ENCODE data around the gene SYNDIG1L. TPM values are rescaled to one million over a fixed set of nuclear protein-coding genes. Genes with fewer than 3 reads are reported as not detected.

SYNDIG1L gene
- total RNA-seq, 1 experiment from 2014 or later = 0.33 TPM

GRCh38 chr14:74407021-74407800 is 18.8 kb downstream of the SYNDIG1L start:
- Histone ChIP-seq H2AFZ (ENCODE audit: low read length) (no peak overlapping the region), H3K56ac (ENCODE audit: insufficient read length, low read depth, low read length) (no peak overlapping the region), H3K9me3 (ENCODE audit: control insufficient read depth, low read depth, low read length) (no peaks in the 10 kb centered on the region), H3K23me2 (ENCODE audit: insufficient read length, low read depth, low read length, poor library complexity, severe bottlenecking) (no peaks in the 10 kb centered on the region), H2BK120ac (ENCODE audit: low read depth, low read length, poor library complexity, severe bottlenecking) (no peak overlapping the region), H3K4me2 (ENCODE audit: insufficient read depth, insufficient read length, low read length) (no peak overlapping the region), H3K18ac (ENCODE audit: insufficient read length, low read depth, low read length) (no peak overlapping the region), H4K5ac (ENCODE audit: insufficient read length, low read depth, low read length) (no peak overlapping the region), H3K27ac (ENCODE audit: insufficient read length, low read depth, low read length) (no peak overlapping the region), H2BK12ac (ENCODE audit: insufficient read length, low read depth, low read length) (no peak overlapping the region), H3K4ac (ENCODE audit: low read depth, low read length) (no peak overlapping the region), H2BK5ac (ENCODE audit: insufficient read length, low read length) (no peak overlapping the region), H4K20me1 (ENCODE audit: control insufficient read depth, insufficient read depth, insufficient read length) (no peaks in the 10 kb centered on the region), H3K79me2 (ENCODE audit: insufficient read depth, low read length) (no peaks in the 10 kb centered on the region), H3K4me1 (ENCODE audit: insufficient read depth, low read length) (no peaks in the 10 kb centered on the region), H4K91ac (ENCODE audit: insufficient read length, low read depth, low read length) (no peak overlapping the region), H3K14ac (ENCODE audit: insufficient read depth, low read length) (no peak overlapping the region; the same call in 1 of the 2 replicates), H3K79me1 (ENCODE audit: insufficient read depth, low read depth, low read length, poor library complexity, severe bottlenecking) (no peaks in the 10 kb centered on the region), H2BK15ac (ENCODE audit: low read depth, low read length) (no peak overlapping the region), H2AK5ac (ENCODE audit: insufficient read length, low read length) (no peak overlapping the region), H3K23ac (ENCODE audit: insufficient read length, low read depth, low read length) (no peak overlapping the region), H3K9ac (ENCODE audit: extremely low read depth, insufficient read length, low read length) (no peak overlapping the region), H4K8ac (replicated peaks; ENCODE audit: insufficient read length, low read depth, low read length) (no peak overlapping the region), H2BK20ac (ENCODE audit: low read depth, low read length, poor library complexity, severe bottlenecking) (no peak overlapping the region), H3K27me3 (ENCODE audit: insufficient read depth, low read length) (no peaks in the 10 kb centered on the region), H3T11ph (ENCODE audit: low read length) (no peak overlapping the region)
- Mint-ChIP-seq H3K4me3 (no peak overlapping the region), H3K9me3 (no peaks in the 10 kb centered on the region; a peak in 1 of 5 replicates), H3K27me3 (ENCODE audit: low read depth) (peaks cover 2% of the 10 kb centered on the region), H3K36me3 (ENCODE audit: insufficient read depth in 1 of 3, low read depth in 3 of 3) (no peaks in the 10 kb centered on the region; a peak in 1 of 7 replicates), H3K27ac (no peak overlapping the region), H3K4me1 (peaks cover 6 to 17% of the 10 kb centered on the region in 2 experiments)
- no peak for TF ChIP-seq CTCF (conservative IDR thresholded peaks at IDR 0.05)
- WGBS (ENCODE audit: extremely low coverage, insufficient read length, low lambda C conversion rate) = no CpG with 5 or more reads among the region's 17 CpGs
- no peak for DNase-seq
